Measurements from ENCODE around the gene GGNBP2. TPM values are rescaled to one million over a fixed set of nuclear protein-coding genes. Genes with fewer than 3 reads are reported as not detected.

The GGNBP2 gene
- total RNA-seq: 100 to 1,000 TPM; 160 to 164 TPM
- polyA plus RNA-seq: 100 to 1,000 TPM in 1 of 3 donors, 10 to 100 TPM in 2; 69.1 to 104 (median 76.2) TPM
- total RNA-seq: 87.6 to 195 (median 170) reads per million in 6 experiments

GRCh38 chr17:36544307-36545076, at the start of gene GGNBP2:
Gene GGNBP2, plus strand, starts transcription at chr17:36544919. Its CDS starts 806 bp downstream, at chr17:36545725.
- Mint-ChIP-seq H3K9me3 (no peaks in the 10 kb centered on the region), H3K4me3 (peak within 1 kb of the TSS; percentile 91 to 98 (median 96)), H3K27ac (peak within 1 kb of the TSS; percentile 96 to 99 (median 98)), H3K4me1 (peaks cover 12 to 42% (median 31%) of the 10 kb centered on the region in 4 donors), H3K36me3 (peaks cover 0 to 16% (median 2%) of the 10 kb centered on the region in 3 donors), H3K27me3 (no peaks in the 10 kb centered on the region)
- DNase-seq (peak; percentile 89 to 97 (median 93)), ATAC-seq (peak; percentile 69 to 73)
- POLR2A ChIA-PET: interaction anchor here (0.8 to 10.4 kb wide), 11 partner anchors 9 to 945 kb away, joined by 3 to 181 read pairs (median 5); partner anchors contain the start of genes DUSP14, MRM1, MYO19 and PIGW

GRCh38 chr17:36495076-36495578, 49.6 kb upstream of the GGNBP2 start:
- peaks cover 8 to 80% (median 13%) of the 10 kb centered on the region in 3 donors for H3K36me3 Mint-ChIP-seq
- peaks cover 16 to 26% (median 21%) of the 10 kb centered on the region in 4 donors for H3K4me1 Mint-ChIP-seq
- H3K27ac Mint-ChIP-seq: peak overlapping the region in 4 of 10 donors; percentile 21 to 43 (median 31)
- ATAC-seq (no peak), DNase-seq (no peak)
- POLR2A ChIA-PET: interaction anchor here (0.6 kb wide), 1 partner anchor 17 kb away, joined by 3 read pairs; no protein-coding TSS in a partner anchor
- H3K4me3 Mint-ChIP-seq: no peak overlapping the region
- H3K9me3 Mint-ChIP-seq: no peaks in the 10 kb centered on the region
- H3K27me3 Mint-ChIP-seq: no peaks in the 10 kb centered on the region

- no peak overlapping the region for H3K4me3 Mint-ChIP-seq
- POLR2A ChIA-PET: no interaction called here
- H3K9me3 Mint-ChIP-seq: no peaks in the 10 kb centered on the region
- DNase-seq (peak in 1 of 10 donors; percentile 41), ATAC-seq (no peak)
- peaks cover 10 to 19% (median 14%) of the 10 kb centered on the region in 4 donors for H3K4me1 Mint-ChIP-seq
- peak overlapping the region in 1 of 10 donors; percentile 20 for H3K27ac Mint-ChIP-seq
- H3K27me3 Mint-ChIP-seq: no peaks in the 10 kb centered on the region
- peaks cover 8 to 76% (median 13%) of the 10 kb centered on the region in 3 donors for H3K36me3 Mint-ChIP-seq
These were observed 48.5 kb upstream of the GGNBP2 start for GRCh38 chr17:36496018-36496789.

- H3K36me3 Mint-ChIP-seq: peaks cover 8 to 62% (median 11%) of the 10 kb centered on the region in 3 donors
- DNase-seq (peak in 1 of 10 donors; percentile 21), ATAC-seq (no peak)
- H3K4me1 Mint-ChIP-seq: peaks cover 0 to 11% (median 5%) of the 10 kb centered on the region in 4 donors
- H3K27me3 Mint-ChIP-seq: no peaks in the 10 kb centered on the region
- H3K27ac Mint-ChIP-seq: peak overlapping the region in 2 of 10 donors; percentile 40 to 65
- H3K9me3 Mint-ChIP-seq: no peaks in the 10 kb centered on the region
- H3K4me3 Mint-ChIP-seq: no peak overlapping the region
- POLR2A ChIA-PET: interaction anchor here (1.2 kb wide), 1 partner anchor 10 kb away, joined by 4 read pairs; no protein-coding TSS in a partner anchor
These were observed 46.6 kb upstream of the GGNBP2 start for GRCh38 chr17:36498155-36498554.

- H3K9me3 Mint-ChIP-seq: no peaks in the 10 kb centered on the region
- DNase-seq (no peak), ATAC-seq (no peak)
- POLR2A ChIA-PET: interaction anchor here (1.2 kb wide), 1 partner anchor 10 kb away, joined by 4 read pairs; no protein-coding TSS in a partner anchor
- H3K4me1 Mint-ChIP-seq: peaks cover 0 to 11% (median 6%) of the 10 kb centered on the region in 4 donors
- H3K27ac Mint-ChIP-seq: peak overlapping the region in 4 of 10 donors; percentile 44 to 65 (median 57)
- H3K36me3 Mint-ChIP-seq: peaks cover 8 to 58% (median 9%) of the 10 kb centered on the region in 3 donors
- H3K27me3 Mint-ChIP-seq: no peaks in the 10 kb centered on the region
- no peak overlapping the region for H3K4me3 Mint-ChIP-seq
These were observed 46.0 kb upstream of the GGNBP2 start for GRCh38 chr17:36498560-36499300.

GRCh38 chr17:36500745-36501225, 43.9 kb upstream of the GGNBP2 start:
- ATAC-seq: no peak
- no peak overlapping the region for H3K4me3 Mint-ChIP-seq
- peaks cover 1 to 52% (median 4%) of the 10 kb centered on the region in 3 donors for H3K36me3 Mint-ChIP-seq
- H3K27me3 Mint-ChIP-seq: no peaks in the 10 kb centered on the region
- H3K9me3 Mint-ChIP-seq: no peaks in the 10 kb centered on the region
- POLR2A ChIA-PET: interaction anchor here (0.6 kb wide), 1 partner anchor 8 kb away, joined by 3 read pairs; no protein-coding TSS in a partner anchor
- no peak for DNase-seq
- peak overlapping the region in 3 of 10 donors; percentile 33 to 87 (median 53) for H3K27ac Mint-ChIP-seq
- H3K4me1 Mint-ChIP-seq: peaks cover 0 to 12% (median 5%) of the 10 kb centered on the region in 4 donors

GRCh38 chr17:36501351-36501750, 43.4 kb upstream of the GGNBP2 start:
- Mint-ChIP-seq H3K27ac (peak overlapping the region in 1 of 10 donors; percentile 87), H3K4me3 (no peak overlapping the region), H3K36me3 (peaks cover 0 to 51% (median 1%) of the 10 kb centered on the region in 3 donors), H3K4me1 (peaks cover 0 to 13% (median 5%) of the 10 kb centered on the region in 4 donors), H3K9me3 (no peaks in the 10 kb centered on the region), H3K27me3 (no peaks in the 10 kb centered on the region)
- ATAC-seq: no peak
- POLR2A ChIA-PET: interaction anchor here (0.6 kb wide), 1 partner anchor 9 kb away, joined by 3 read pairs; no protein-coding TSS in a partner anchor
- no peak for DNase-seq

- DNase-seq: peak in 1 of 10 donors; percentile 45
- H3K36me3 Mint-ChIP-seq: peaks cover 0 to 47% (median 1%) of the 10 kb centered on the region in 3 donors
- no peak for ATAC-seq
- H3K27ac Mint-ChIP-seq: peak overlapping the region in 9 of 10 donors; percentile 51 to 88 (median 68)
- H3K27me3 Mint-ChIP-seq: no peaks in the 10 kb centered on the region
- no peaks in the 10 kb centered on the region for H3K9me3 Mint-ChIP-seq
- no peak overlapping the region for H3K4me3 Mint-ChIP-seq
- POLR2A ChIA-PET: no interaction called here
- peaks cover 0 to 13% (median 5%) of the 10 kb centered on the region in 4 donors for H3K4me1 Mint-ChIP-seq
These were observed 42.8 kb upstream of the GGNBP2 start for GRCh38 chr17:36501963-36502362.

- Mint-ChIP-seq H3K36me3 (peaks cover 0 to 32% (median 0%) of the 10 kb centered on the region in 3 donors), H3K4me1 (peaks cover 0 to 15% (median 5%) of the 10 kb centered on the region in 4 donors), H3K27me3 (no peaks in the 10 kb centered on the region), H3K27ac (peak overlapping the region in 5 of 10 donors; percentile 43 to 87 (median 61)), H3K9me3 (no peaks in the 10 kb centered on the region), H3K4me3 (peak overlapping the region in 1 of 10 donors; percentile 56)
- POLR2A ChIA-PET: no interaction called here
- ATAC-seq (no peak), DNase-seq (peak in 1 of 10 donors; percentile 49)
These were observed 41.1 kb upstream of the GGNBP2 start for GRCh38 chr17:36503456-36504155.

- H3K4me1 Mint-ChIP-seq: peaks cover 0 to 15% (median 5%) of the 10 kb centered on the region in 4 donors
- no peaks in the 10 kb centered on the region for H3K9me3 Mint-ChIP-seq
- ATAC-seq (no peak), DNase-seq (peak in 1 of 10 donors; percentile 26)
- POLR2A ChIA-PET: interaction anchor here (0.7 kb wide), 1 partner anchor 13 kb away, joined by 4 read pairs; no protein-coding TSS in a partner anchor
- H3K27ac Mint-ChIP-seq: peak overlapping the region in 4 of 10 donors; percentile 11 to 87 (median 52)
- H3K27me3 Mint-ChIP-seq: no peaks in the 10 kb centered on the region
- H3K4me3 Mint-ChIP-seq: no peak overlapping the region
- peaks cover 0 to 27% (median 0%) of the 10 kb centered on the region in 3 donors for H3K36me3 Mint-ChIP-seq
These were observed 40.6 kb upstream of the GGNBP2 start for GRCh38 chr17:36504156-36504545.

- no peak for ATAC-seq
These were observed 39.5 kb upstream of the GGNBP2 start for GRCh38 chr17:36505171-36505570.

More at GRCh38 chr17:36505171-36505570, 39.5 kb upstream of the GGNBP2 start:
- Mint-ChIP-seq H3K27me3 (no peaks in the 10 kb centered on the region), H3K4me3 (no peak overlapping the region), H3K4me1 (peaks cover 0 to 15% (median 5%) of the 10 kb centered on the region in 4 donors), H3K9me3 (no peaks in the 10 kb centered on the region), H3K27ac (no peak overlapping the region), H3K36me3 (peaks cover 0 to 27% (median 0%) of the 10 kb centered on the region in 3 donors)
- no peak for DNase-seq
- POLR2A ChIA-PET: no interaction called here

Measured in naive thymus-derived CD8-positive, alpha-beta T cell (primary cell).